Neutrophil (primary cell): ENCODE results near the gene RGPD4.
"Not testable (repeated sequence)": the region's sequence is repeated elsewhere in the genome, so short reads cannot be mapped to it uniquely, and the experiment has no call there.

ENCODE experiments used
- H3K27ac ChIP-seq: fragments of 200-600 bp; sonication (generic); 2 replicates; pipeline ENCODE4 v1.5.1; 2016; ENCODE audit warnings: mild to moderate bottlenecking, moderate library complexity
- H3K27me3 ChIP-seq: fragments of 200-600 bp; sonication (generic); 2 replicates; pipeline ENCODE4 v1.6.0; 2016; ENCODE audit warnings: mild to moderate bottlenecking
- H3K36me3 ChIP-seq: fragments of 200-600 bp; sonication (generic); 2 replicates; pipeline ENCODE4 v1.5.1; 2017
- H3K4me1 ChIP-seq, 2 experiments: fragments of 200-600 bp in 1 of 2; sonication (generic) in 1 of 2; 1 replicate in 1 of 2; 2 replicates in 1 of 2; pipeline versions ENCODE4 v1.5.1 to v1.6.1; 2013 to 2016; ENCODE audit warnings: low read depth in 1 of 2, low read length in 1 of 2, mild to moderate bottlenecking in 1 of 2, moderate library complexity in 1 of 2; ENCODE audit not compliant: control insufficient read depth in 1 of 2, insufficient read depth in 1 of 2
- H3K4me3 ChIP-seq, 2 experiments: fragments of 200-600 bp in 1 of 2; sonication (generic) in 1 of 2; 1 replicate in 1 of 2; 2 replicates in 1 of 2; pipeline ENCODE4 v1.5.1; 2013 to 2016; ENCODE audit warnings: low read depth in 1 of 2, low read length in 1 of 2, mild to moderate bottlenecking in 1 of 2, moderate library complexity in 1 of 2
- H3K9me3 ChIP-seq: fragments of 200-600 bp; sonication (generic); 2 replicates; pipeline ENCODE4 v1.5.1; 2016
- TF ChIP-seq, protein P1 (sequence below): fragments of 200-600 bp; sonication (generic); IDR thresholded peaks from 2 replicates; pipeline ENCODE4 v1.5.1; 2016; ENCODE audit warnings: antibody characterized with exemption

Gene RGPD4

DNA sequence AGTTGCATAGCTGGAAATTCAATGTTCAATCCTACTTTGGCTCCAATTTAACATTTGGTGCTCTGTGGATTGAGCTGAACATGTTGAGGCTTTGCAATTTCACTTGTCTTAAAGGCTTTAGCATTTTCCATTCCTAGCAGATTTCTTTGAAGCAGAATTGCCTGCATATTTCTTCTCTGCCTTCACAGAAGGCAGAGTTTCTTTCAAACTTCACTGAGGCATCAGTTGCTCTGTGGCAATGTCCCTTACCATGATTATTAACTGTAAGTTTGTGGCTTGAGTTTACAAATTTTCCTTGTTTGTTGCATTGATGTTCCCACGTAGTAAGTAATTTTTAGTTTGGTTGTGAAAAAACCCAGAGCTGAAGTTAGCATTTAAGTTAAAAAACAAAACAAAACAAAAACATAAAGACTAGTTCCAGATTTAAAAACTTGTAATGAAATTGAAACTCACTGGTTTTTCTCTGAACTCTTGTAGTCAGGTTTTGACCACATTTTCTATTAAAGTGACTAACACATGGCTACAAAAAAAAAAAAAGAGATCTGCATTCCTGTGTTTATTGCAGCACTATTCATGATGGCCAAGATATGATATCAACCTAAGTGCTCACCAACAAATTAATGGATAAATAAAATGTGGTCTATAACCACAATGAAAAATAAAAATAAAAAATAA, 90.1 kb downstream of the RGPD4 start:
- H3K27ac ChIP-seq, H3K9me3 ChIP-seq, H3K36me3 ChIP-seq, H3K4me1 ChIP-seq, H3K27me3 ChIP-seq, H3K4me3 ChIP-seq: not testable (repeated sequence)

DNA sequence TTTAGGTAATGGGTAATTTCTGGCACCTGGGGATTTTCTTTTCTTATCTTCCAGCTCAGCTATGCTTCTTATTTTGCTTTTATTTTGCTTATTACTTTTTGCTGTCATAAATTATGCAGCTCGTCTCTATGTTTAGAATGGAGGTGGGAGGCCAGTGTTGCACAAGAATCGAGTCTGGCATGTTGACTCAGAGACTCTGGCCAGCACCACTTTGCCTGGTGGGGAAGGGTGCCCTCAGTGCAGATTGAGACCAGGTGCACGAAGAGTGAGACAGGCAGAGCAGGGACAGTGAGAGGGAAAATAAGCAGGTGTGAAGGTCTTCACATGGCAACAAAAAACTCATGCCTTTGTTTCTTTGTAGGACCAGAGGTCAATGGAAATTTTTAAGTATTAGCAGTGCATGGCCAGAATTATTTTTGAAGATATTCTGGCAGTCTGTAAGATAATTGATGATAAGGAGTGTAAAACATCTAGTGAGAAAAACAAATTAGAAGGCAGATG, 100.4 kb downstream of the RGPD4 start:
- Histone ChIP-seq H3K27me3 (no peaks in the 10 kb centered on the region), H3K4me3 (no peak overlapping the region), H3K36me3 (no peaks in the 10 kb centered on the region), H3K9me3 (no peaks in the 10 kb centered on the region), H3K27ac (no peak overlapping the region), H3K4me1 (no peaks in the 10 kb centered on the region)
- TF ChIP-seq, protein P1, sequence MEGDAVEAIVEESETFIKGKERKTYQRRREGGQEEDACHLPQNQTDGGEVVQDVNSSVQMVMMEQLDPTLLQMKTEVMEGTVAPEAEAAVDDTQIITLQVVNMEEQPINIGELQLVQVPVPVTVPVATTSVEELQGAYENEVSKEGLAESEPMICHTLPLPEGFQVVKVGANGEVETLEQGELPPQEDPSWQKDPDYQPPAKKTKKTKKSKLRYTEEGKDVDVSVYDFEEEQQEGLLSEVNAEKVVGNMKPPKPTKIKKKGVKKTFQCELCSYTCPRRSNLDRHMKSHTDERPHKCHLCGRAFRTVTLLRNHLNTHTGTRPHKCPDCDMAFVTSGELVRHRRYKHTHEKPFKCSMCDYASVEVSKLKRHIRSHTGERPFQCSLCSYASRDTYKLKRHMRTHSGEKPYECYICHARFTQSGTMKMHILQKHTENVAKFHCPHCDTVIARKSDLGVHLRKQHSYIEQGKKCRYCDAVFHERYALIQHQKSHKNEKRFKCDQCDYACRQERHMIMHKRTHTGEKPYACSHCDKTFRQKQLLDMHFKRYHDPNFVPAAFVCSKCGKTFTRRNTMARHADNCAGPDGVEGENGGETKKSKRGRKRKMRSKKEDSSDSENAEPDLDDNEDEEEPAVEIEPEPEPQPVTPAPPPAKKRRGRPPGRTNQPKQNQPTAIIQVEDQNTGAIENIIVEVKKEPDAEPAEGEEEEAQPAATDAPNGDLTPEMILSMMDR = no peak

DNA sequence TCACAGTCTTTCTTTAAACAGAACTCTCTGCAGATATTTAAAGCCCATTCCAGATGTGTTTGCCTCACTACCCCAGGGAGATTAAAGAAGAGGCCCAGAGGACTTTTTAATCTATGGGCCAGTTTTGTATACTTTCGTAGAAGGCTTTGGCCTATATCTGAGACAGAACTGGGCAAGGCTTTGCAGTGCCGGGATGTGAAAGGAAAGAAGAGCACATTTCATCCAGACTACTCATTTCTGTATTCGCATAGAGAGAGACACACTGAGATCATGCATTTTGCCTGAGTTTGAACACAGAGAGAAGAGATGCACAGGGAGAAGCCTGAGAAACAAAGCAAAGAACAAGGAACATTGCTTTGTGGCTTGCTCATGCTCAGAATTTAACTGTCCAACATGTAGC, 104.7 kb downstream of the RGPD4 start:
- Histone ChIP-seq H3K4me1 (no peaks in the 10 kb centered on the region), H3K27ac (no peak overlapping the region), H3K36me3 (no peaks in the 10 kb centered on the region), H3K9me3 (no peaks in the 10 kb centered on the region), H3K4me3 (no peak overlapping the region), H3K27me3 (no peaks in the 10 kb centered on the region)
- TF ChIP-seq, protein P1 = no peak

DNA sequence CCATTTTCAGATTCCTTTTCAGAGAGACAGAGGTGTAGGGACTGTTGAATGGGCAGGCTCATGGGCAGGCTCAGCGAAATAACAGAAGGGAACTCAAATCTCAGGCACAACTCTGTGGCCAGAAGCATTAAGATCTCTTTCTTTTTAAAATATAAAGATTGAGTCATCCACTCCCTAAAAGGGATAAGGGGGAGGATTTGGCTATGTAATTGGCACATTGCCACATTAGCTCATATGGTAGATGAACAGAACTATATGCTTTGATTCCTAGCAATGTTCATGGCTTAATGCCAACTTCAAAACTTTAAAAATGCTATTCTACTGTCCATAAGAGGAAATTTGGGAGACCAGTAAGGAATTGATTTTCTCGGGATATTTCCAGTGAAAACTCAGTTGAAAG, 105.8 kb downstream of the RGPD4 start:
- Histone ChIP-seq H3K9me3 (no peaks in the 10 kb centered on the region), H3K4me1 (no peaks in the 10 kb centered on the region), H3K27me3 (no peaks in the 10 kb centered on the region), H3K27ac (no peak overlapping the region), H3K4me3 (no peak overlapping the region), H3K36me3 (no peaks in the 10 kb centered on the region)
- TF ChIP-seq, protein P1 = no peak

DNA sequence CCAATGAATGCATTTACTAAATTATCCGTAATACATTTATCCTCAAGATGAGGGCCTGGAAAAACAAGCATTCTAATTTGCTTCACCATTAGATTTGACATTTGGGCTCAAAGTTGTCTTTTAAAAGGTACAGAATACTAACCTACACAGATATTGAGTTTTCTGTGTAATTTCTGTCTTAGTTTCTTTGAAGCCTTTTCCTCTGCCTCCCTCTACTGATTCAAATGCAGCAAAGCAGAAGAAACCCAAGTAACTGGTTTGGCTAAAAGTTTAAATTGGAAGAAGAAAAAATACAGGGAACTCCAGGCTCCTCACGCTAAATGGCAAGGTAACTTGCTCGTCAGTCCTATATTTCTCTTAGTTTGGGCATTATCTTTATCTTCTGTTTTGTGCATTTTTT, 106.3 kb downstream of the RGPD4 start:
- Histone ChIP-seq H3K4me1 (no peaks in the 10 kb centered on the region), H3K9me3 (no peaks in the 10 kb centered on the region), H3K27ac (no peak overlapping the region), H3K4me3 (no peak overlapping the region), H3K36me3 (no peaks in the 10 kb centered on the region), H3K27me3 (no peaks in the 10 kb centered on the region)
- TF ChIP-seq, protein P1 = no peak

DNA sequence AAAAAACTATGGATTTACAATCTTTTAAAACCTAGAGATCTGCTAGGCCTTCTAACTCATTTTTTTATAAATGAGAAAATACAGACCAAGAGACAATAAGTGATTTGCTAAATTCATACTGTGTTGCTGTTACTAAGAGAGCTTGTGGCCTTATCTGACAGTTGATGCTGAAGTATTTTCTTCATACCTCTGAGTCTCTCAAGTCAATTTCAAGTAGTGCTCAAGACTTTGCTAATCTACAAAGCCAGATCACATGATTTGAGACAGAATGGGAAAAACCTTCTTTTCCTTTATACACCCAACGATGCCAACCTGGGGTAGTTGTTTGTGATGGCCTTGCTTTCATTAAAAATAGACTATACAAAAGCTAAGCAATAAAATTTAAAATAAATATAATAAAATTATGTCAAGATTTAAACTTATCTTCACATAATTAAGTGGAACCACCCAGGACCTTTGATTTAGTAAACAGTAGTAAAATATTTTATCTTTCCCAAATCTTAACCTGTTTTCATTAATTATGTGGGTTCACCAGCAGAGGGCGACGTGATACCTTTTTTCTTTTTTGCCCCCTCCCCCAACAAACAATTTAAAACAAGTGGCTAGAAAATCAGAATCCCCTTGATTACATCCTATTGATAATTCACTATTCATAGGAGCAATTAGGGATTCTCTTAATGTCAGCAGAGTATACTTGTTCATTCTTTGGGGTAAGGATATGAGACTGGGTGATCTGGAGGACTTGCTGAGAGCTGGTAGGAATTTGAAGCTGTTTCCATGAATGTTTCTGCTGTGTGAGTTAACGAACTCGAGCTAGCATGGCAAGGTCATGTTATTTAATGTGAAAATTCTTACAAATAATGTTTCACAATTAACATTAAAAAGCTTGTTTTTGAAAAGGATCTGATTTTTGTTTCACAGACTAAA, 110.0 kb downstream of the RGPD4 start:
- Histone ChIP-seq H3K27me3 (no peaks in the 10 kb centered on the region), H3K4me1 (no peaks in the 10 kb centered on the region), H3K9me3 (no peaks in the 10 kb centered on the region), H3K36me3 (no peaks in the 10 kb centered on the region), H3K4me3 (no peak overlapping the region), H3K27ac (no peak overlapping the region)
- TF ChIP-seq, protein P1 = no peak
